OCI-M1 (cell line): ENCODE measurements around the gene GPRC6A.
"Not testable (repeated sequence)": the region's sequence is repeated elsewhere in the genome, so short reads cannot be mapped to it uniquely, and the experiment has no call there.

Source experiments
- DNase-seq: peaks from one replicate; lab custom pipeline; 2025; lab: John Stamatoyannopoulos, UW

GPRC6A gene, protein sequence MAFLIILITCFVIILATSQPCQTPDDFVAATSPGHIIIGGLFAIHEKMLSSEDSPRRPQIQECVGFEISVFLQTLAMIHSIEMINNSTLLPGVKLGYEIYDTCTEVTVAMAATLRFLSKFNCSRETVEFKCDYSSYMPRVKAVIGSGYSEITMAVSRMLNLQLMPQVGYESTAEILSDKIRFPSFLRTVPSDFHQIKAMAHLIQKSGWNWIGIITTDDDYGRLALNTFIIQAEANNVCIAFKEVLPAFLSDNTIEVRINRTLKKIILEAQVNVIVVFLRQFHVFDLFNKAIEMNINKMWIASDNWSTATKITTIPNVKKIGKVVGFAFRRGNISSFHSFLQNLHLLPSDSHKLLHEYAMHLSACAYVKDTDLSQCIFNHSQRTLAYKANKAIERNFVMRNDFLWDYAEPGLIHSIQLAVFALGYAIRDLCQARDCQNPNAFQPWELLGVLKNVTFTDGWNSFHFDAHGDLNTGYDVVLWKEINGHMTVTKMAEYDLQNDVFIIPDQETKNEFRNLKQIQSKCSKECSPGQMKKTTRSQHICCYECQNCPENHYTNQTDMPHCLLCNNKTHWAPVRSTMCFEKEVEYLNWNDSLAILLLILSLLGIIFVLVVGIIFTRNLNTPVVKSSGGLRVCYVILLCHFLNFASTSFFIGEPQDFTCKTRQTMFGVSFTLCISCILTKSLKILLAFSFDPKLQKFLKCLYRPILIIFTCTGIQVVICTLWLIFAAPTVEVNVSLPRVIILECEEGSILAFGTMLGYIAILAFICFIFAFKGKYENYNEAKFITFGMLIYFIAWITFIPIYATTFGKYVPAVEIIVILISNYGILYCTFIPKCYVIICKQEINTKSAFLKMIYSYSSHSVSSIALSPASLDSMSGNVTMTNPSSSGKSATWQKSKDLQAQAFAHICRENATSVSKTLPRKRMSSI

DNA sequence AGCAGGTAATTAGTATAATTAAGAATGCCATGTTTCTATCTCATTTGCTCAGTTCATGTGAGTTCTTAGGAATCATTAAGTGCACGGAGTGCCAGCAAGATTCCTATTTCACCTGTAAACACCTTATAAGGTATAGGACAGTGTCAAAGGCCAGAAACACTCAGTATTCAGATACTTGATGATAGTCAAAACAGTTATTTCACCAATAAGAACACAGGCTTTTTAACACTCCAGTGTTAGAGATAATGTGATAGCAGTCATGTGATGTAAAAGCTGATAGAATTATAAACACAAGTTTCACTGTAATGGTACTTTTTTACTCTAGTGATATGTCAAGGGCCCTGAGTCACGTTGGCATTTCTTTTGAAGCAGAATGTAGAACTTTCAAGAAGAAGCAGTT is at the start of gene GPRC6A:
Gene GPRC6A (minus strand): TSS at position 101 of the 400 bp plus-strand sequence. CDS start 70 bp downstream, at position 31.
- no peak for DNase-seq

DNA sequence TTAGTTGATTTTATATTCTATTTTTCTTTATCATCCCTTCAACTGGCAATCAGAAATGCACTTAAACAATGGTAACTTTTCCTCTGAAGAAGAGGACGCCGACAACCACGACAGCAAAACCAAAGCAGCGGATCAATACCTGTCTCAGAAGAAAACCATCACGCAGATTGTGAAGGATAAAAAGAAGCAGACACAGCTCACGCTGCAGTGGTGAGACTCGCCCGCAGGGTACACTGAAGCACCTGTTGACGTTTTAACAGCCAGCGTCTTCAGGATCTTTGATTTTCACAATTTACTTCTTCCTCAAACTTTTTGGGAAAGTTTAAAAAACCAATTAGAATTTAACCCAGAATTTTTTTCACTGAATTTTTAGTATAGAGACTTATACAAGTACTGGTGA is 48.9 kb upstream of the GPRC6A start:
- DNase-seq = no peak

DNA sequence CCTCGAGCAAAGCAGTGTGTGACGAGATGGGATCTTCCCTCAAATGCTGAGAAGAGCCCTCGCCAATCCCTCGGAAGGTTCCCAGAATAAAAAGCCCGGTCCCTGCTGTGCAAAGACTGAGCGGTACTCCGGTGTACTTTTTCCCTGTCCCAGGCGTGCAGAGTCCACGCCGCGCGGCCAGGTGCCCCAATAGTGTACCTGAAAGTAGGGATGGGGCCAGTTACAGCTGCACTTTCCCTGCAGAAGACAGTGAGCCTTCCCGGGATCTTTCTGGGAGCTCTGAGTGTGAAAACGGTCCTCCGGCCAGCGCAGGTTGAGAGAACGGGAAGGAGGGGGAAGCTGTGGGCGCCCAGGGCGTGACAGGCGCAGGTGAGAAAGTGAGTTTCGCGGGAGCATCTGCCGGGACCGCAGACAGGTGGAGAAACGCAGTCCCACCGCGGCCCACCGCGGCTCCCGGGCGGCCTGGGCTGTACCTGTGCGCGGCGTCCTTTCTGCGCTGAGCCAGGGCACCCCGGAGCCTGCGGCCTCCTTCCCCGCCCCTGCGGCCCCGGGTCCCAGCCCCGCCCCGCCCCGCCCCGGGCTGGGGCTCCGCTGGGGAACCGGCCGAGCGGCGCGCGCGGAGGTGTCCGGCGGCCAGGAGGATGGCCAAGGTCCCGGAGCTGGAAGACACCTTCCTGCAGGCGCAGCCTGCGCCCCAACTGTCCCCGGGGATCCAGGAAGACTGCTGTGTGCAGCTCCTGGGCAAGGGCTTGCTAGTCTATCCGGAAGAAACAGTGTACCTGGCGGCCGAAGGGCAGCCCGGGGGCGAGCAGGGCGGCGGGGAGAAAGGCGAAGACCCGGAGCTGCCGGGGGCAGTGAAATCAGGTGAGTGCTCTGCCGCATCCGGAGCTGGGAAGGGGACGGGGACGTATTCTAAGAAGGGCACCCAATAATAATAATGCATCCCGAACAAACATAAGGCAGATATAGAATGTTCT is 48.0 kb upstream of the GPRC6A start, which contains the start of gene RFX6:
Gene RFX6 (plus strand): TSS at position 608 of the 977 bp plus-strand sequence. CDS start 34 bp downstream, at position 642.
- no peak for DNase-seq

DNA sequence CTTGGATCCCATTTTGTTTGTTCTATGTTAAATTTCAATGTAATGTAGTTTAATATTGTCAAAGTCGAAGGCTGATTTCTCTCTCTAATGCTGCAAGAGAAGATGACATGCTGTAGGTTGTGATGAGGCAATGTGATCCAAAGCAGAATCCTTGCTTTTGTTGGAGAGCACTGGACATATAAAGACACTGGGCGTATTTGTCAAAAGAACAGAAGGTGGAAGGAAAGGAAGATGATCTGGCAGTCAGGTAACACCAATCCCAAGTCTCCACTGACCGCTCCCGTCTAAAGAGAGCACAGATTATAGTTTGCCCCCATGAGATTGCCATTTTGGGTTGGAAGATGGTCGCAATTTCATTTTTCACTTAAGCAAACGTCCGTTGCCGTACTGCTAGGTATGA is 47.2 kb upstream of the GPRC6A start:
- no peak for DNase-seq

DNA sequence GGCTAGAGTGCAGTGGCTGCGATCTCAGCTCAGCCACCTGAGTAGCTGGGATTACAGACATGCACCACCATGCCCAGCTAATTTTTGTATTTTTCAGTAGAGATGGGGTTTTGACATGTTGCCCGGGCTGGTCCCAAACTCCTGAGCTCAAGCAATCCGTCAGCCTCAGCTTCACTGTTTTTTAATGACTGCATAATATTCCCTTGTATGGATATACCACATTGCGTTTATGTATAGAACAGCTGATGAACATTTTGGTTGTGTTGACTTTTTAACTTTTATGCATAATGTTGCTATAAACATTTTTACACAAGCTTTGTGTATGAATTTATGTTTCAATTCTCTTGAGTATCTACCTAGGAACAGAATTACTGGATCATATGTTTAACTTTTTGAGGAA is 43.9 kb upstream of the GPRC6A start:
- no peak for DNase-seq

DNA sequence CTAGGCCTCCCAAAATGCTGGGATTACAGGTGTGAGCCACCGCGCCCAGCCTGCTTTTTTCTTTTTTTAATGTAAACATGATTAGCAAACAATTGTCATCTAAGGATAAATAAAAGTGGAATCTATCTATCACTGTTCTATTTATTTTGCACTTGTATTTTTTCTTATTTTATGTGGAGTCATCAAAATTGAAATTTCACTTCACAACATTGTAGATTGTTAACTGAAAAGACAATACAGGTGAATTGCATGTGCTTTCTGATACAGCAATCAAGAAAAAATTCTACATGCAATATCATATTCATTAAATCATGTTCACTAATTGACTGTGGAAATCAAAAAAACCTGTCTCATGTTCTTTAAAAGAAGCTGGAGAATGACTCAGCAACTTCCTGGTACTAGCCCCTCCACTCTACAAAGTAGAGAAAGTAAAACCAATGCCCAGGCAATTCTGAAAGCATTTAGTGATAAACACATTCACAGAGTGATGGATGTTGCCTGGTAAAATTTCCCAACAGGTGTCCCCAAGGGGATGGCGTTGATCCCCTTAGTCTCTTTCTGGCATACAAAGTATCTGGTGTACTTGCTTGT is 37.5 kb upstream of the GPRC6A start:
- DNase-seq = peak; percentile 81

DNA sequence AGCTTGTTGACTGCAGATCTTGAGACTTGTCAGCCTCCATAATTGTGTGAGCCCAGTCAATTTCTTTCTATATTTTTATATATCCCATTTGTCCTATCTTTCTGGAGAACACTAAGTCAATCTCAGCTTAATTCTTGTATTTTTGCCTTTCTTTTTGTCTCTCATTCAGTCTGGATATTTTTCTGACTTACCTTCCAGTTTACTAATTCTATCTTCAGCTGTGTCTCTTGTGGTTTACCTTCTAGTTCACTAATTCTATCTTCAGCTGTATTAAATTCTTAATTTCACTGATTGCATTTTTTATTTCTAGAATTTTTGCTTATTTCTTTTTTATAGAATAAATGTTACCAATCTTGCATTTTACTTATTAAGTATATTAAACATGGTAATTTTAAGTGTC is 30.4 kb upstream of the GPRC6A start:
- DNase-seq = peak; percentile 16

DNA sequence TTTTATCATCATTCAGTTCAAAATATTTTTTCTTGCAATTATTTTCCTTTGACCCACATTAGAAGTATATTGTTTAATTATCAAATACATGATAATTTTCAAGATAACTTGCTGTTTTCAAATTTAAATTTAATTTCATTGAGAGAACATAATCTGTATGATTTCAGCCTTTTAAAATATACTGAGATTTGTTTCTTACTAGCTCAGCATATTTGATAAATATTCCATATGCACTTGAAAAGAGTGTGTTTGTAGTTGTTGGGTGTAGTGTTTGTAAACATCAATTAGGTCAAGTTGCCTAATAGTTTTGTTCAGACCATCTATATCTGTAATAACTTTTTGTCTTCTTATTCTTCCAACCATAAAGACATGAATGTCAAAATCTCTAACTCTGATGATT is 29.2 kb upstream of the GPRC6A start:
- DNase-seq = no peak

DNA sequence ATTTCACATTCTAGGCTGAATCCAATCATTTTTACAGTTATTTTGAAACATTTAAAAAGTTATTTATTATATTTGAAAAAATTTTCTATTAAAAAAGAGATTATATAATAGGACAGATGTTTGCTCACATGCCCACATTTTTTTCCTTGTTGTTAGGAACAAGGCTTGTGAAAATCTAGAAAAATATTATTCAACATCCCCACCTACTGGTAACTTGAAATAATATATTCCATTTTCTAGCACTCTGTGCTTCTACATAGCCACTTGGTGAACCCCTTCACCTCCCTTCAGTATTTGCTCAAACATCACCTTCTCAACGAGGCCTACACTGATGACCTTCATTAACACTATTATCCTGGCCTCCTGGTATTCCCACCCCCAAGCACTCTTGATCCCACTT is 18.3 kb upstream of the GPRC6A start:
- DNase-seq = peak; percentile 78

DNA sequence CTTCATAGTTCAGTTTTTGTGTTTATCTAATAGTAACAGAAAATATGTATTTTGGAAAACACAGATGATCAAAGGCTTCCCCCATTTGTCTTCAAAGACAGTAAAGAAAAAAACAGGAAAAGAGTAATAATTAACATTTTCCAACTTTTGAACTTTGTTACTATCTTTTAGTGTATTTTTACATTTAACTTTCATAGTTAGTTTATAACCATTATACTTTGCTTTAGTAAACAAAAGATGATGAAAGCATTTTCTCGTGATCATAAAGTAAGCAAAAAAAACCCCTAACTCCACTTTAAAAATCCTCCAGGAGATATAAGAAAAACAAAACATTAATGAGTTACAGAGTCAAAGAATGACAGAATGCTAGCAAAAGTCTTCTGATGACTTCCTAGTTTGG is 13.6 kb upstream of the GPRC6A start:
- DNase-seq = no peak

DNA sequence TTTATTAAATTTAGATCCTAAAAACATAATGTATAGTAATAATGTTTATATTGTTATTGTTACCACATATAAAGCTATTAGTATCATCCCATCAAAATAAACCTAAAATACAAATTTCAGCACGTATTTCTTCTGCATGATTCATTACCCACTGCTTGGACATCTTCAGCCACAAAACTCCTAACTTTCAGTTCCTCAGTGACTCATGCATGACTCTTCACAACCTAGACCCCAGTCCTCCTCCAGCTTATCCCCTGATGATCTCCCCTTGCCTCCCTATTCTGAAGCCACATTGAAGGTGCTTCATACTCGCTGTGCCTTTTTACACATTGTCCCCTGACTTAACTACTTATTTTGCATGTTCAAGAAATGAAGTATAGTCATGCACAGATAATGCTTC is 11.2 kb upstream of the GPRC6A start:
- DNase-seq = peak; percentile 55

DNA sequence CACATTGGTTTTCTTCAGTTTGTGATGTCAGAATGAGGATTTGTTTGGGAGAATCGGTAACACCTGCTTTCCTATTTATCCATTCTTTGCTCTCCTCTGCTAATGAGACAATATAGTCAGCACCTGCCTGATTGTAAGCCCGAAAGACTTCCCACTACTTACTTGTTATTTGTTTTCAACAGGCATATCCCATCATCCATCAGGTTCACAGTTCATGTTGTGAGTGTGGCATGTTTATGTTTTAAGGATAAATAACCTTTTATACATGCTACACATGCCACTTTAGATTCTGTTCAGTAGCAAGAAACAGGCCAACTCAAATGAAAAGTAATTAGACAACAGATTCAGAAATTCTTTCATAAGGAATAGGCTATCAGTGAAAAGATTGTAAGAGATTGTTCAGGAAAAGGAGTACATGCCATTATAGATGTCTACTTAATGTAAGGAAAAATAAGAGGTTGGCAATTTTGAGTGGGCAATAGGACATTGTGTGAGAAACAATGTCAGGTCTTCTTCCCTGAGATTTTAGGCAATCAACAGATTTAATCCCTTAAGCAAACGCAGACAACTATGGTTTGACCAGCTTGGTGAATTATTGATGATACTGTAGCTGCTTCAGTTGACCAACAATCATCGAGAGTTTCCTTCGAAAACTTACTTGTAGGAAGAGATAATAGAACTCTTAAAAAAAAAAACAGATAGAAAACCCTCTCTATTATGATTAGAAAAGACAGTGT is 7.9 kb upstream of the GPRC6A start:
- no peak for DNase-seq

DNA sequence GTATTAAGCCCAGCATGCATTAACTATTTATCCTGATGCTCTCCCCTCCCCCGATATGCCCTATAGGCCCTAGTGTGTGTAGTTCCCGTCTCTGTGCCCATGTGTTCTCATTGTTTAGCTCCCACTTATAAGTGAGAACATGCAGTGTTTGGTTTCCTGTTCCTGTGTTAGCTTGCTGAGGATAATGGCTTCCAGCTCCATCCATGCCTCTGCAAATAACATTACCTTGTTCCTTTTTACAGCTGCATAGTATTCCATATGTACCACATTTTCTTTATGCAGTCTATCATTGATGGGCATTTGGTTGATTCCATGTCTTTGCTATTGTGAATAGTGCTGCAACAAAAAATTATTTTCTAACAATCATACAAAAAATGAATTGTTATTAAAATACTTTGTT is 5.6 kb upstream of the GPRC6A start:
- DNase-seq = not testable (repeated sequence)

DNA sequence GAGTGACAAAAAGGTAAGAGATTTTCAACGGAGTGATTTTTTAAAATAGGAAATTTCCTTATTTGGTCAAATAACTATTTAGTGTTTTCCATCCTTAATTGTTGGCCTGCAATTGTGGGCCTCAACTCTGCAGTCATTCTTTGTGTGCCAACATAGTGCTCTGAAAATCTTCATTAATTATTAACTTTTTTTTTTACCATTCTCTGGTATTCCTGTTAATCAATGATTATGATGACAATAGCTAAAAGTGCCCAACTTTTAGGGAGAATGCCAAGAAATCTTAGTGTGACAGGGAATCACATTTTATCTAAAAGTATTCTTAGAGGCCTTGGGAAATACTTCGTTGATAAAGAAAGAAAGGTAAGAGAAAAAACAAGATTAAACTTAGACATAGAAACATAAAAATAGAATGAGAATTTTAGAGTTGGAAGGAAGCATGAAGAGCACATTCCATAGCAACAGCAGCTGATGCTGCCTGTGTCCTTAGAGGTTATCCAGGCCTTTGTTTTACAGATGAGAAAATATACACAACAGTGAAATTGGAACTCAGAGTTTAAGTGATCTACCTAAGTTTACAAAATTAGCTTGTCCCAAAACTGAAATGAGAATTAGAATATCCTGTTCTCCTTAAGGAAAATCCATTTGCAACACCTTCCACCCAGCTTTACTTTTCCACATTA is 1.2 kb downstream of the GPRC6A start:
- DNase-seq = no peak

DNA sequence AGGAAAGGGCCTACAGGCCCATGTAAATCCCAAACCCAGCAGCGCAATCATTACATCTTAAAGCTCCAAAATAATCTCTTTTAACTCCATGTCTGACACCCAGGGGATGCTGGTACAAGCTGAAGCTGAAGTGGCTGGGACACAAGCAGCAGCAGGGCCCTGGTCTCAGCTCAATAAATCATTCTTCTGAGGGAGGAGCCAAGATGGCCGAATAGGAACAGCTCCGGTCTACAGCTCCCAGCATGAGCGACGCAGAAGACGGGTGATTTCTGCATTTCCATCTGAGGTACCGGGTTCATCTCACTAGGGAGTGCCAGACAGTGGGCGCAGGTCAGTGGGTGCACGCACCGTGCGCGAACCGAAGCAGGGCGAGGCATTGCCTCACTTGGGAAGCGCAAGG is 12.5 kb downstream of the GPRC6A start:
- DNase-seq = not testable (repeated sequence)

DNA sequence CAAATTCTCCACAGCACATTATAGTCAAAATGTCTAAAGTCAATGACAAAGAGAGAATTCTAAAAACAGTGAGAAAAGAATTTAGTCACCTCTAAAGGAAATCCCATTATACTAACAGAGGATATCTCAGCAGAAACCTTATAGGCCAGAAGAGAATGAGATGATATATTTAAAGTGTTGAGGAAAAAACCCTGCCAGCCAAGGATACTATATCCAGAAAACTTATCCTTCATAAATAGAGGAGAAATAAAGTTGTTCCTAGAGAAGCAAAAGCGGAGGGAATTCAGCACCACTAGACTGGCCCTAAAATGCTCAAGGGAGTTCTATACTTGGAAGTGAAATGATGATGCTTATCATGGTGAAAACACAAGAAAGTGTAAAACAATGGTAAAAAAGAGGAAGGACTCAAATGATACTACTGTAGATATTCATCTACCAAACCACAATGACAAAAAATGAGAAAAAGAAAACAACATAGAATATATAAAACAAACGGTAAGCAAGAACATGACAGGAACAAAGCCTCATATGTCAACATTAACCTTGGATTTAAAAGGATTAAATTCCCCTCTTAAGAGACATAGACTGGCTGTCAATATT is 16.7 kb downstream of the GPRC6A start:
- DNase-seq = peak; percentile 51

DNA sequence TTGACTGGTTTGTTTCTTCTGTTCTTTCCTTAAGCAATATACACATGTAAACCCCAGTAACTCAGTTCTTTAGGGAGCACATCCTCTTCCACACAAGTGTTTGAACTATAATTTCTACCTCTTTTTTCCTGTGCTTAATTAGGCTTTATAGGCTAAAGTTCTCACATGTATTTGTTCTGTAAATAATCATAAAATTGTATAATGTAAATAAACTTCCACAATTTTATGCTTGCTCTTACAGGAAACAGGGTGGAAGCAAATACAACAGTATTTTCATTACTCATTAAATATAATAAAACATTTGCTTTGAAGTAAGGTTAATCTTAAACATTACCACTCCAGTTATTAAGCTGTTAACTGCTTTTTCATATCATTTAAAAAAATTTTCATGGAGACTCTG is 26.9 kb downstream of the GPRC6A start:
- DNase-seq = no peak

DNA sequence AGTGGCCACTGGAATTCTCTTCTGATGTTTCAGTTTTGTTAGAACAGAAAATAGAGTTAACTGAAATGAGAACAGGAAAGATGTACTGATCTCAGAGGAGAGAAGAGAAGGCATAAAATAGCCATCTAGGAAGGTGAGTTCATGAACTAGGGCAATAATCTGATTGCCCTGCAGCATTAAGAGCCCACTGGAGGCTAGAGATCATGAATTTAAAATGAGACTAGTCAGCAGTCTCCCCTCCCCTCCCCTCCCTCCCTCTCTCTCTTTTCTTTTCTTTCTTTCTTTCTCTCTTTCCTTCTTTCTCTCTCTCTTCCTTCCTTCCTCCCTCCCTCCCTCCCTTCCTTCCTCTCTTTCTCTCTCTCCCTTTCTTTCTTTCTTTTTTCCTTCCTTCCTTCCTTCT is 28.9 kb downstream of the GPRC6A start:
- DNase-seq = no peak

DNA sequence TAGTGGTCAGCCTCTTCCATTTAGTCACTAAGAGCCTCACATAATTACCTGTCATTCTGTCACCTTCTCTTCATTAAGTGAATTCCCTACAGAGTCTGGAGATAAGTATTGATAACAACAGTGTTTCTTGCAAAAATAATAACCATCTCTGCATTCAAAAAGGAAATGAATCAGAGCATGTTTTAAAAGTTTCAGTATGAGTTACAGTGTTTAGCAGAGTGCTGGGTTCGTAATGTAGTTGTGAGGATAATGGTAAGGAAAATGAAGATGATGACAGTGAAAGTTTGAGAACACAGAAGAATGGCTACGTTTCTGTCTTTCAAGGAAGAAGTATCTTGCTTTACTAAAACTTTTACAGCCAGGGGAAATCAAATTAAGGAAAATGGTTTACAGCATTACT is 31.3 kb downstream of the GPRC6A start:
- no peak for DNase-seq

DNA sequence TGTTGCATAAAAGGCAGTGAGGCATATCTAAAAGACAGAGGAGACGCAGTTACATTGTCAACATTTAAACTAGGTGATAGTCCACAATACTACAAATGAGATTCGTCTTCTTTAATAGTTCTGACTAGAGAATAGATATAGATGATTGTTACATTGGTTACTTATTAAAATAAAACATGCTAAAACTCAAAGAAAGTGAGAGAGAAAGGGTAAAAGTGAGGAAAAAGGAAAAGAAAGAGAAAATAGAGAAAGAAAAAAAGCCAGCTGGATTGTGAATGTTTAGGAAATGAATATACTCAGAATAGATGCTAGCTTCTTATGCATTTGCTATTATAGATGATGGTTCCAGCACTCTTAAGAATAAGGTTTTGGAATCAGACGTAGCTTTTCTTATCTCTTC is 35.7 kb downstream of the GPRC6A start:
- no peak for DNase-seq
